T-helper 1 cell treated with Interleukin-12 subunit alpha and Interleukin-12 subunit beta and Interleukin-4 antibody, amounts not matched to agents 30 ng/mL and 1 ng/mL, for 36 hours (primary cell): ENCODE measurements around the gene CD52. TPM values are rescaled to one million over a fixed set of nuclear protein-coding genes. Genes with fewer than 3 reads are reported as not detected.

Experiments
- total RNA-seq: library from RNA; stranded (reverse); gene quantifications from 2 replicates; pipeline ENCODE4 v1.2.3, GENCODE V29; 2022

CD52 gene
- total RNA-seq, 1 donor from 2014 or later, result 1,323 TPM

Other genes starting within 250 kb of the CD52 start
- 17.4 and 19.8 TPM in 2 replicates for gene PDIK1L, start 206.1 kb upstream of the CD52 start, total RNA-seq
- not detected in 2 replicates for gene FAM110D, start 158.9 kb upstream of the CD52 start, total RNA-seq
- gene C1orf232, start 149.0 kb upstream of the CD52 start, total RNA-seq, result not detected in 2 replicates
- gene ZNF593, start 148.1 kb upstream of the CD52 start, total RNA-seq, result 31.1 and 33.1 TPM in 2 replicates
- not detected in 2 replicates for gene ZNF593OS, start 146.1 kb upstream of the CD52 start, total RNA-seq
- gene CNKSR1, start 140.5 kb upstream of the CD52 start, total RNA-seq, result 3.9 and 4.8 TPM in 2 replicates
- not detected in 2 replicates for gene CATSPER4, start 127.4 kb upstream of the CD52 start, total RNA-seq
- gene CEP85, start 83.8 kb upstream of the CD52 start, total RNA-seq, result 34.8 and 35.6 TPM in 2 replicates
- gene SH3BGRL3, start 37.9 kb upstream of the CD52 start, total RNA-seq, result 739 and 749 TPM in 2 replicates
- gene UBXN11, start 11.3 kb upstream of the CD52 start, total RNA-seq, result 30.6 and 33.8 TPM in 2 replicates
- gene CRYBG2, start 36.2 kb downstream of the CD52 start, total RNA-seq, result 3.8 and 4.2 TPM in 2 replicates
- 0.34 TPM in 1 of 2 replicates, not detected in the other for gene ZNF683, start 54.8 kb downstream of the CD52 start, total RNA-seq
- not detected in 2 replicates for gene LIN28A, start 92.9 kb downstream of the CD52 start, total RNA-seq
- 63.7 and 65.4 TPM in 2 replicates for gene DHDDS, start 114.4 kb downstream of the CD52 start, total RNA-seq
- gene HMGN2, start 154.5 kb downstream of the CD52 start, total RNA-seq, result 675 and 682 TPM in 2 replicates
- gene RPS6KA1, start 211.8 kb downstream of the CD52 start, total RNA-seq, result 216 and 220 TPM in 2 replicates